HEK293 (cell line): ENCODE results near the gene VAV3.

Source experiments
- HOXA7 ChIP-seq: sonication (generic); formaldehyde crosslinking; IDR thresholded peaks from 2 replicates; pipeline ENCODE4 v1.8.1; 2022; ENCODE audit warnings: missing genetic modification reagents, borderline replicate concordance
- PRDM1 ChIP-seq: fragments of 450-650 bp; formaldehyde crosslinking; IDR thresholded peaks from 2 replicates; pipeline ENCODE4; 2016; ENCODE audit warnings: missing biosample characterization, missing genetic modification characterization
- TCF7L2 ChIP-seq: IDR thresholded peaks from 2 replicates; pipeline ENCODE4 v1.6.1; 2011; ENCODE audit warnings: low read depth, mild to moderate bottlenecking, inconsistent platforms, low read length, moderate library complexity, borderline replicate concordance
- ZFP3 ChIP-seq: fragments of 450-650 bp; formaldehyde crosslinking; IDR thresholded peaks from 2 replicates; pipeline ENCODE4 v1.5.1; 2016; ENCODE audit warnings: low read depth, missing biosample characterization, missing genetic modification characterization
- ZNF155 ChIP-seq: fragments of 450-650 bp; formaldehyde crosslinking; IDR thresholded peaks from 2 replicates; pipeline ENCODE4 v1.5.1; 2016; ENCODE audit warnings: missing biosample characterization, missing genetic modification characterization
- ZNF221 ChIP-seq: fragments of 450-650 bp; formaldehyde crosslinking; IDR thresholded peaks from 2 replicates; pipeline ENCODE4 v1.5.1; 2017; ENCODE audit warnings: missing biosample characterization, missing genetic modification characterization, borderline replicate concordance
- ZNF24 ChIP-seq: fragments of 450-650 bp; formaldehyde crosslinking; IDR thresholded peaks from 2 replicates; pipeline ENCODE4 v1.5.1; 2016; ENCODE audit warnings: missing biosample characterization, missing genetic modification characterization
- ZNF510 ChIP-seq: fragments of 450-650 bp; formaldehyde crosslinking; IDR thresholded peaks from 2 replicates; pipeline ENCODE4 v1.5.1; 2018; ENCODE audit warnings: mild to moderate bottlenecking, missing genetic modification characterization, missing biosample characterization; ENCODE audit not compliant: insufficient replicate concordance
- ZNF623 ChIP-seq: fragments of 450-650 bp; formaldehyde crosslinking; IDR thresholded peaks from 2 replicates; pipeline ENCODE4 v1.5.1; 2016; ENCODE audit warnings: missing biosample characterization, missing genetic modification characterization
- TF ChIP-seq, protein P1 (sequence below): fragments of 450-650 bp; formaldehyde crosslinking; IDR thresholded peaks from 2 replicates; pipeline ENCODE4 v1.5.1; 2016; ENCODE audit warnings: missing biosample characterization, missing genetic modification characterization
- TF ChIP-seq, protein P2 (sequence below): fragments of 450-650 bp; formaldehyde crosslinking; IDR thresholded peaks from 2 replicates; pipeline ENCODE4 v1.5.1; 2016; ENCODE audit warnings: missing biosample characterization, missing genetic modification characterization

DNA sequence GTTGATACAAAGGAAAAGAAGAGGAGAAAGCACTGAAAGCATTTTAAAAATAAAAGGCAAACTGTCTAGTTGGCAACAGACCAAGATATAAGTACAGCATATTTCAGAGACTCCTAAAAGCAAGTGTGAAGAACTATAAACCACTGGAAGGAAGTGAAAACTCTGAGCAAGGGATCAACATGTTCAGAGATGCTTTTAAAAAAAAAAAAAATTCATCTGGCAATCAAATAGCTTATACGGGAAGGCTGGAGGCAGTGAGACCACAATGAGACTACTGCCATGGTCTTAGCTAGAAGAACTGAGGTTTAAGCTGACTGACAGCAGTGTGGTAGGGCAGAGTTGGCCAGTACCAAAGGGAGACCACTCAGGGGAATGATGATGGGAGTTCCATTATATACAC lies 124.3 kb downstream of the VAV3 start:
- TF ChIP-seq, protein P1, sequence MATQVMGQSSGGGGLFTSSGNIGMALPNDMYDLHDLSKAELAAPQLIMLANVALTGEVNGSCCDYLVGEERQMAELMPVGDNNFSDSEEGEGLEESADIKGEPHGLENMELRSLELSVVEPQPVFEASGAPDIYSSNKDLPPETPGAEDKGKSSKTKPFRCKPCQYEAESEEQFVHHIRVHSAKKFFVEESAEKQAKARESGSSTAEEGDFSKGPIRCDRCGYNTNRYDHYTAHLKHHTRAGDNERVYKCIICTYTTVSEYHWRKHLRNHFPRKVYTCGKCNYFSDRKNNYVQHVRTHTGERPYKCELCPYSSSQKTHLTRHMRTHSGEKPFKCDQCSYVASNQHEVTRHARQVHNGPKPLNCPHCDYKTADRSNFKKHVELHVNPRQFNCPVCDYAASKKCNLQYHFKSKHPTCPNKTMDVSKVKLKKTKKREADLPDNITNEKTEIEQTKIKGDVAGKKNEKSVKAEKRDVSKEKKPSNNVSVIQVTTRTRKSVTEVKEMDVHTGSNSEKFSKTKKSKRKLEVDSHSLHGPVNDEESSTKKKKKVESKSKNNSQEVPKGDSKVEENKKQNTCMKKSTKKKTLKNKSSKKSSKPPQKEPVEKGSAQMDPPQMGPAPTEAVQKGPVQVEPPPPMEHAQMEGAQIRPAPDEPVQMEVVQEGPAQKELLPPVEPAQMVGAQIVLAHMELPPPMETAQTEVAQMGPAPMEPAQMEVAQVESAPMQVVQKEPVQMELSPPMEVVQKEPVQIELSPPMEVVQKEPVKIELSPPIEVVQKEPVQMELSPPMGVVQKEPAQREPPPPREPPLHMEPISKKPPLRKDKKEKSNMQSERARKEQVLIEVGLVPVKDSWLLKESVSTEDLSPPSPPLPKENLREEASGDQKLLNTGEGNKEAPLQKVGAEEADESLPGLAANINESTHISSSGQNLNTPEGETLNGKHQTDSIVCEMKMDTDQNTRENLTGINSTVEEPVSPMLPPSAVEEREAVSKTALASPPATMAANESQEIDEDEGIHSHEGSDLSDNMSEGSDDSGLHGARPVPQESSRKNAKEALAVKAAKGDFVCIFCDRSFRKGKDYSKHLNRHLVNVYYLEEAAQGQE = no peak
- TF ChIP-seq ZNF221 (tag by site-specific recombination) (no peak), ZNF24 (tag by site-specific recombination) (no peak), TCF7L2 (no peak), ZFP3 (tag by site-specific recombination) (no peak), ZNF510 (tag by site-specific recombination) (no peak), ZNF155 (no peak), ZNF623 (no peak), PRDM1 (no peak), HOXA7 (no peak)
- TF ChIP-seq, protein P2, sequence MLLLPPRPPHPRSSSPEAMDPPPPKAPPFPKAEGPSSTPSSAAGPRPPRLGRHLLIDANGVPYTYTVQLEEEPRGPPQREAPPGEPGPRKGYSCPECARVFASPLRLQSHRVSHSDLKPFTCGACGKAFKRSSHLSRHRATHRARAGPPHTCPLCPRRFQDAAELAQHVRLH (tag by site-specific recombination) = no peak
